ENCODE data around the gene THRSP. TPM values are rescaled to one million over a fixed set of nuclear protein-coding genes. Genes with fewer than 3 reads are reported as not detected.

The THRSP gene
- total RNA-seq, 1 experiment from 2014 or later, result not detected

GRCh38 chr11:78066471-78066870 lies 2.8 kb downstream of the THRSP start:
- Histone ChIP-seq H2BK5ac (ENCODE audit: insufficient read length, low read length) (no peak overlapping the region), H2BK20ac (ENCODE audit: low read depth, low read length, poor library complexity, severe bottlenecking) (no peak overlapping the region), H3K9me3 (ENCODE audit: control insufficient read depth, low read depth, low read length) (no peaks in the 10 kb centered on the region), H3K79me2 (ENCODE audit: insufficient read depth, low read length) (no peaks in the 10 kb centered on the region), H3K27me3 (ENCODE audit: insufficient read depth, low read length) (no peaks in the 10 kb centered on the region), H2AK5ac (ENCODE audit: insufficient read length, low read length) (no peak overlapping the region), H3K79me1 (ENCODE audit: insufficient read depth, low read depth, low read length, poor library complexity, severe bottlenecking) (no peaks in the 10 kb centered on the region), H2BK12ac (ENCODE audit: insufficient read length, low read depth, low read length) (no peak overlapping the region), H3K18ac (ENCODE audit: insufficient read length, low read depth, low read length) (no peak overlapping the region), H3K56ac (ENCODE audit: insufficient read length, low read depth, low read length) (no peak overlapping the region), H3K4ac (ENCODE audit: low read depth, low read length) (no peak overlapping the region), H4K8ac (replicated peaks; ENCODE audit: insufficient read length, low read depth, low read length) (no peak overlapping the region), H3K9ac (ENCODE audit: extremely low read depth, insufficient read length, low read length) (no peak overlapping the region), H3K27ac (ENCODE audit: insufficient read length, low read depth, low read length) (no peak overlapping the region), H4K91ac (ENCODE audit: insufficient read length, low read depth, low read length) (no peak overlapping the region), H2AFZ (ENCODE audit: low read length) (no peak overlapping the region), H3K4me1 (ENCODE audit: insufficient read depth, low read length) (no peaks in the 10 kb centered on the region), H3K23ac (ENCODE audit: insufficient read length, low read depth, low read length) (no peak overlapping the region), H4K5ac (ENCODE audit: insufficient read length, low read depth, low read length) (no peak overlapping the region), H3K14ac (ENCODE audit: insufficient read depth, low read length) (no peak overlapping the region), H4K20me1 (ENCODE audit: control insufficient read depth, insufficient read depth, insufficient read length) (no peaks in the 10 kb centered on the region), H2BK120ac (ENCODE audit: low read depth, low read length, poor library complexity, severe bottlenecking) (no peak overlapping the region), H3T11ph (ENCODE audit: low read length) (no peak overlapping the region), H3K4me2 (ENCODE audit: insufficient read depth, insufficient read length, low read length) (no peak overlapping the region), H2BK15ac (ENCODE audit: low read depth, low read length) (no peak overlapping the region), H3K23me2 (ENCODE audit: insufficient read length, low read depth, low read length, poor library complexity, severe bottlenecking) (no peaks in the 10 kb centered on the region)
- WGBS (ENCODE audit: extremely low coverage, insufficient read length, low lambda C conversion rate), result no CpG with 5 or more reads among the region's 2 CpGs
- Mint-ChIP-seq H3K27me3 (ENCODE audit: low read depth) (no peaks in the 10 kb centered on the region), H3K36me3 (ENCODE audit: insufficient read depth in 1 of 3, low read depth in 3 of 3) (peaks cover 15 to 39% (median 37%) of the 10 kb centered on the region in 3 experiments; a peak in 6 of 7 replicates), H3K4me1 (no peaks in the 10 kb centered on the region), H3K9me3 (no peaks in the 10 kb centered on the region), H3K27ac (no peak overlapping the region), H3K4me3 (no peak overlapping the region)
- TF ChIP-seq, protein P1, sequence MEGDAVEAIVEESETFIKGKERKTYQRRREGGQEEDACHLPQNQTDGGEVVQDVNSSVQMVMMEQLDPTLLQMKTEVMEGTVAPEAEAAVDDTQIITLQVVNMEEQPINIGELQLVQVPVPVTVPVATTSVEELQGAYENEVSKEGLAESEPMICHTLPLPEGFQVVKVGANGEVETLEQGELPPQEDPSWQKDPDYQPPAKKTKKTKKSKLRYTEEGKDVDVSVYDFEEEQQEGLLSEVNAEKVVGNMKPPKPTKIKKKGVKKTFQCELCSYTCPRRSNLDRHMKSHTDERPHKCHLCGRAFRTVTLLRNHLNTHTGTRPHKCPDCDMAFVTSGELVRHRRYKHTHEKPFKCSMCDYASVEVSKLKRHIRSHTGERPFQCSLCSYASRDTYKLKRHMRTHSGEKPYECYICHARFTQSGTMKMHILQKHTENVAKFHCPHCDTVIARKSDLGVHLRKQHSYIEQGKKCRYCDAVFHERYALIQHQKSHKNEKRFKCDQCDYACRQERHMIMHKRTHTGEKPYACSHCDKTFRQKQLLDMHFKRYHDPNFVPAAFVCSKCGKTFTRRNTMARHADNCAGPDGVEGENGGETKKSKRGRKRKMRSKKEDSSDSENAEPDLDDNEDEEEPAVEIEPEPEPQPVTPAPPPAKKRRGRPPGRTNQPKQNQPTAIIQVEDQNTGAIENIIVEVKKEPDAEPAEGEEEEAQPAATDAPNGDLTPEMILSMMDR (conservative IDR thresholded peaks at IDR 0.05), result no peak
- no peak for DNase-seq

All from H9 (cell line).